ENCODE measurements around the gene LRCH4.

GRCh38 chr7:100578246-100579183 is 7.4 kb downstream of the LRCH4 start:
- TF ChIP-seq, protein P1, sequence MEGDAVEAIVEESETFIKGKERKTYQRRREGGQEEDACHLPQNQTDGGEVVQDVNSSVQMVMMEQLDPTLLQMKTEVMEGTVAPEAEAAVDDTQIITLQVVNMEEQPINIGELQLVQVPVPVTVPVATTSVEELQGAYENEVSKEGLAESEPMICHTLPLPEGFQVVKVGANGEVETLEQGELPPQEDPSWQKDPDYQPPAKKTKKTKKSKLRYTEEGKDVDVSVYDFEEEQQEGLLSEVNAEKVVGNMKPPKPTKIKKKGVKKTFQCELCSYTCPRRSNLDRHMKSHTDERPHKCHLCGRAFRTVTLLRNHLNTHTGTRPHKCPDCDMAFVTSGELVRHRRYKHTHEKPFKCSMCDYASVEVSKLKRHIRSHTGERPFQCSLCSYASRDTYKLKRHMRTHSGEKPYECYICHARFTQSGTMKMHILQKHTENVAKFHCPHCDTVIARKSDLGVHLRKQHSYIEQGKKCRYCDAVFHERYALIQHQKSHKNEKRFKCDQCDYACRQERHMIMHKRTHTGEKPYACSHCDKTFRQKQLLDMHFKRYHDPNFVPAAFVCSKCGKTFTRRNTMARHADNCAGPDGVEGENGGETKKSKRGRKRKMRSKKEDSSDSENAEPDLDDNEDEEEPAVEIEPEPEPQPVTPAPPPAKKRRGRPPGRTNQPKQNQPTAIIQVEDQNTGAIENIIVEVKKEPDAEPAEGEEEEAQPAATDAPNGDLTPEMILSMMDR (IDR thresholded peaks at IDR 0.05), result no peak
- no peak for TF ChIP-seq POLR2A (IDR thresholded peaks at IDR 0.05)

Measured in right lobe of liver (tissue), 4 donors.